IPS-18a (cell line): Measurements from ENCODE around the gene BMP8A.
"Not testable (repeated sequence)": the region's sequence is repeated elsewhere in the genome, so short reads cannot be mapped to it uniquely, and the experiment has no call there.

Experiments
- H3K27ac ChIP-seq: one replicate; pipeline ENCODE4 v1.5.1; 2013; ENCODE audit warnings: low read length
- H3K27me3 ChIP-seq: one replicate; pipeline ENCODE4 v1.6.1; 2013; ENCODE audit warnings: mild to moderate bottlenecking, low read length; ENCODE audit not compliant: control insufficient read depth, insufficient read depth
- H3K36me3 ChIP-seq: one replicate; pipeline ENCODE4 v1.6.1; 2013; ENCODE audit warnings: low read depth, low read length; ENCODE audit not compliant: control insufficient read depth
- H3K4me1 ChIP-seq: one replicate; pipeline ENCODE4 v1.6.1; 2013; ENCODE audit warnings: low read depth, low read length; ENCODE audit not compliant: control insufficient read depth
- H3K4me3 ChIP-seq: one replicate; pipeline ENCODE4 v1.5.1; 2013; ENCODE audit warnings: low read length
- H3K9ac ChIP-seq: one replicate; pipeline ENCODE4 v1.6.1; 2013; ENCODE audit warnings: mild to moderate bottlenecking, low read length, moderate library complexity
- H3K9me3 ChIP-seq: one replicate; pipeline ENCODE4 v1.6.1; 2013; ENCODE audit warnings: low read depth, low read length; ENCODE audit not compliant: control insufficient read depth

BMP8A gene

DNA sequence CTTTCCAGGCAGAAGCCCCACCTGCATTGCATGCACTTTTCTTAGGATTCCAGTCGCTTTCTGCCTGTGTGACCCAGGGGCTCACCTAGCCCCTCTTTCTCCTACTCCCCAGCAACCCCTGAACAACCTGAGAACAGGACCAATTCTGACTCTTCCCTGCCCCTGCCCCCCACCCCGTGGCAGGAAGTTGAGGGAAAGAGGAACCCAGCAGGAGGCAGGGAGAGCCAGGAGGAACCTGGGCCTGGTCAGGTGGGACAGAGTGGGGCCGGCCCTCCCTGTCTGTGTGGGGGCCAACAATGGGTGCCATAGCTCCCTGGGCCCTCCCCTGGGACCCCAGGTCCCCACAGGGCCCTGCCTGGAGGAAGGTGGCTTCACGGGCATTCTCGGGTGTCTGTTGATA lies 6.1 kb downstream of the BMP8A start:
- Histone ChIP-seq H3K9ac (no peak overlapping the region), H3K9me3 (no peaks in the 10 kb centered on the region), H3K4me3 (no peak overlapping the region), H3K27ac (no peak overlapping the region), H3K36me3 (no peaks in the 10 kb centered on the region), H3K4me1 (no peaks in the 10 kb centered on the region), H3K27me3 (peaks cover 21% of the 10 kb centered on the region)

DNA sequence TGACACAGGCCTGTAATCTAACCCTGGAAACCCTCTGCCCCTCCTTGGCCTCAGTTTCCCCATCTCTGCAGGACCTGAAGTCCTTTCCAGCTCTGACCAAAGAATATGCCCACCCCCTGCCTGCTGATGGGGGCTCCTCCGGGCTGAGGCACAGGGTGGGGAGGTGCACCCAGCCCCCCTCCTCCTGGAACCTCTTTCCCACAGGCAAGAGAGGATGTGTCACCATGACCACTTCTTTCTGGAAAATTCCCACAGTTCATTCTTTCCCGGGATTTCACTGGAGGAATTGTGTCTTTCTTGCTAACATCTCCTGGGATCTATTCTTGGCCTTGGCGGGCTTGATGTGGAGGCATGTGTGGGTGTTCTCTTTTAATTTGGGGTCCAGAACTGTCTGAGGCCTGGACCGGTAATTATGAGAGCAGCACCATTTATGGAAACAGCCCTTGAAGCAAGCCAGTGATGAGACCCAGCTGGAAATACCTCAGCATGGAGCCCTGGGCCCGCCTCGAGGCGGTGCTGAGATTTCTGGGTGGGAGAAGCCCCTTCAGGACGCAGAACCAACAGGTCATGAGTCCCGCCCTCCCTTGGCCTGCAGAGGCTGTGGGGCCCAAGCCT lies 6.8 kb downstream of the BMP8A start:
- peaks cover 15% of the 10 kb centered on the region for H3K27me3 ChIP-seq
- not testable (repeated sequence) for H3K4me1 ChIP-seq, H3K27ac ChIP-seq, H3K36me3 ChIP-seq, H3K4me3 ChIP-seq, H3K9me3 ChIP-seq, H3K9ac ChIP-seq

DNA sequence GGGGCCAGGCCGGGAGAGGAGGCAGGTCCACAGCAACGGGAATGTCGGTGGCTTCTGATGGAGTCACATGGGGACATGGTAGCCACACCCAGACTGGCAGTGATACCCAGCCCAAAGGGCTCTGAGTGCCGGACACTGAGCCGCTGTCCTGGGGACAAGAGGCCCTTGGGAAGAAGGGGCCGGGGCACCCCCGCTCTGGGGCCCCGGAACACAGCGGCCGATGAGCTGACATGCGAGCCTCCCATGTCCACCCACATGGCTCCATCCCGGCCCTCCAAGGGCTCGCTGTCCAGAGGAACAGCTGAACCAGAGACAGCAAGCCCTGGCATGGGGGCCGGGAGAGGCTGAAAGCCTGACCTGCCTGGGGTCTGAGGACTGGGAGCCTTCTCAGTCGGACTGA lies 7.4 kb downstream of the BMP8A start:
- not testable (repeated sequence) for H3K9me3 ChIP-seq, H3K4me3 ChIP-seq, H3K9ac ChIP-seq, H3K4me1 ChIP-seq, H3K27me3 ChIP-seq, H3K36me3 ChIP-seq, H3K27ac ChIP-seq

DNA sequence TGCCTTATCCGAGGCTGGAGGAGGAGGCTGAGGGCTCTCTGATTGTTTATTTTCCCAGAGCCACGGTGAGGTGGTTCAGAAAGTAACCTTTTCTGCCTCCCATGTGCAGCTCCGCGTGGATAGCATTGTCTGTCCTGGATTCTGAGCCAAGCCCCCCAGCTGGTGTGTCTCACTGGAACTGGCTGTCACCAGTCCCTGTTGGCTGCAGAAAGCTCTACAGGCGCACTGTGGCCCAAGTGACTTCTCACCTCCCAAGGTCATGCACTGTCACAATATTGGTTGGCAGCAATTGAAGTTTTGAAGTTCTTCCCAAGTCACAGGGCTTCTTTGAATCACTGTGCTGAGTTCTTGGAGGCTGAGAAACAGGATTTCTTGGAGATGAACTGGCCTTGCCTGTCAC lies 8.2 kb downstream of the BMP8A start:
- H3K9ac ChIP-seq: no peak overlapping the region
- no peak overlapping the region for H3K4me3 ChIP-seq
- no peak overlapping the region for H3K27ac ChIP-seq
- no peaks in the 10 kb centered on the region for H3K36me3 ChIP-seq
- no peaks in the 10 kb centered on the region for H3K4me1 ChIP-seq
- peaks cover under 1% of the 10 kb centered on the region for H3K27me3 ChIP-seq
- H3K9me3 ChIP-seq: no peaks in the 10 kb centered on the region

DNA sequence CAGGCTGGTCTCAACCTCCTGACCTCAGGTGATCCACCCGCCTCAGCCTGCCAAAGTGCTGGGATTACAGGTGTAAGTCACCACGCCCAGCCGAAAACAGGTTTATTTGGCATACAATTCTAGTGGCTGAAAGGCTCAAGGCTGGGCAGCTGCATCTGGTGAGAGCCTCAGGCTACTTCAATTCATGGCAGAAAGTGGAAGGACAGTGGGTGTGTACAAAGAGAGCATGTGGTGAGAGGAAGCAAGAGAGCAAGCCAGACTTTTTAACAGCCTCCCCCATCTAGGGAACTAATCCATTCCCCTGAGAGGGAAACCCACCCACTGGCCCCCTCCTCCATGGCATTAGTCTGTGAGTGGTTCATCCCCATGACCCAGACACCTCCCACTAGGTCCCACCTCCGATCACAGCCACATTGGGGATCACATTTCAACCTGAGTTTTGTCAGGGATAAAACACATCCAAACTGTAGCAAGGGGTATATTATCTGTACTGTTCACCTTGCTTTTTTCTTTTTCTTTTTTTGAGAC lies 9.5 kb downstream of the BMP8A start:
- Histone ChIP-seq H3K9me3 (no peaks in the 10 kb centered on the region), H3K9ac (no peak overlapping the region), H3K4me3 (no peak overlapping the region), H3K36me3 (no peaks in the 10 kb centered on the region), H3K4me1 (no peaks in the 10 kb centered on the region), H3K27me3 (no peaks in the 10 kb centered on the region), H3K27ac (no peak overlapping the region)

DNA sequence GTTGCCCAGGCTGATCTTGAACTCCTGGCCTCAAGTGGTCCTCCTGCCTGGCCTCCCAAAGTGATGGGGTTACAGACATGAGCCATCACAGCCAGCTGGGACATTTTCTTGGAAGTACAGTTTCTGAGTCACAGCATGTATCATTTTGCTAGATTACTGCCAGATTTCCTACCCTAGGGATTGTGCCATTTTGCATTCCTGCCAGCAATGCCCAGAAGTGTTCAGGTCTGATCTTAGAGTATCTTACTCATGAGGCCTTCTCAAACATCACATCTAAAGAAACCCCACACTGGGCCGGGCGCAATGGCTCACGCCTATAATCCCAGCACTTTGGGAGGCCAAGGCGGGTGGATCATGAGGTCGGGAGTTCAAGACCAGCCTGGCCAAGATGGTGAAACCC lies 10.2 kb downstream of the BMP8A start:
- no peaks in the 10 kb centered on the region for H3K9me3 ChIP-seq
- no peaks in the 10 kb centered on the region for H3K27me3 ChIP-seq
- no peak overlapping the region for H3K27ac ChIP-seq
- no peak overlapping the region for H3K4me3 ChIP-seq
- H3K4me1 ChIP-seq: no peaks in the 10 kb centered on the region
- H3K36me3 ChIP-seq: no peaks in the 10 kb centered on the region
- H3K9ac ChIP-seq: no peak overlapping the region

DNA sequence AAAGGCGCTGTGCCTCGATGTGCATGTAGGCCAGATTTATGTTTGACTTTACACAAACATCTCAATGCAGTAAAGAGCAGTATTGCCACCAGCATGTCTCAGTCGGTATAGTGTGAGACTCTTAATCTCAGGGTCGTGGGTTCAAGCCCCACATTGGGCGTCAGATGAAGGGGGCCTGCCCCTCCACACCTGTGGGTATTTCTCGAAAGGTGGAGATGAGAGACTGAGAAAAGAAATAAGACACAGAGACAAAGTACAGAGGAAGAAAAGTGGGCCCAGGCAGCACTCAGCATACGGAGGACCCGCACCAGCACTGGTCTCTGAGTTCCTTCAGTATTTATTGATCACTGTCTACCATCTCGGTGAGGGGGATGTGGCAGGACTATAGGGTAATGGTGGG lies 13.0 kb downstream of the BMP8A start:
- H3K4me1 ChIP-seq, H3K27me3 ChIP-seq, H3K9me3 ChIP-seq, H3K9ac ChIP-seq, H3K27ac ChIP-seq, H3K4me3 ChIP-seq, H3K36me3 ChIP-seq: not testable (repeated sequence)

DNA sequence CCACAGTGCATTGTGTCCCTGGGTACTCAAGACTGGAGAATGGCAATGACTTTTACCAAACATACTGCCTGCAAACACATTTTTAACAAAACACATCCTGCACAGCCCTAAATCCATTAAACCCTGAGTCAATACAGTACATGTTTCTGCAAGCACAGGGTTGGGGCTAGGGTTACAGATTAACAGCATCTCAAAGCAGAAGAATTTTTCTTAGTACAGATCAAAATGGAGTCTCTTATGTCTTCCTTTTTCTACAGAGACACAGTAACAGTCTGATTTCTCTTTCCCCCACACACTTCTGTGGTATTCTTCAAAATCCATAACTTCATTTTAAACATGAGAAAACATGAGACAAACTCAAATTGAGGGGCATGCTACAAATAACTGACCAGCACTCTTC lies 13.9 kb downstream of the BMP8A start:
- peaks cover 6% of the 10 kb centered on the region for H3K27me3 ChIP-seq
- H3K4me1 ChIP-seq: peaks cover 3% of the 10 kb centered on the region

DNA sequence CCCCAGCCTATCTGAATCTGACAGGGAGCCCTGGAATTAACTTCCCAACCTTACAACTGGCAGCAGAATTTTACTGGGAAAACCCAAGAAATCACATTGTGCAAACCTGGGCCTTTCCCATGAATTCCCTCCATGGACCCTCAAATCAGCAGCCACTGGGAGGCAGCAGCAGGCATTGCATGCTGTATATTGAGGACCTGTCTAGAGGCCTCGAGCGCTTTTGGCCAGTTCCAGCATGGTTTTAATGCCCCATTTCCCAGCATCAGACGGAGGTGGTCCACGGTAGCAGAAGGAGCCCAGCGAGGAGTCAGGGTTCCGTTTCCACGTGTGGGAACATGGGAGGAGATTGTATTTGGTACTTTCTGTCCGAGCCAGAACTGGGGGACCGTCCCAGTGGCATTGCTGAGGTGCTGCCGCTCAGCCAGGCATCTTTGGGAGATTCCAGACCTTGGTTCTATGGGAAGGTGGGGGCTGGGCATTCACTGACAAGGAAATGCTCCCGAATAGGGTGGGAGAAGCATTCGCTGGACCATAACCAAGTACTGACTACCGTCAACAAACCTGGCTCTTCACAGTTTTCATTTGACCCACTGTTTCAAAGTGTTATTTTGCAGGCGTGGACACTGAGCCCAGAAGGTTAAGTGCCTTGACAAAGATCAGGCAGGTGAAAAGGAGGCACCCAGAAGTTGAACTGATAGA lies 15.9 kb downstream of the BMP8A start:
- no peak overlapping the region for H3K9ac ChIP-seq
- no peak overlapping the region for H3K4me3 ChIP-seq
- peaks cover 6% of the 10 kb centered on the region for H3K27me3 ChIP-seq
- peaks cover 3% of the 10 kb centered on the region for H3K4me1 ChIP-seq
- H3K36me3 ChIP-seq: no peaks in the 10 kb centered on the region
- H3K9me3 ChIP-seq: no peaks in the 10 kb centered on the region
- H3K27ac ChIP-seq: no peak overlapping the region

More for the DNA sequence above, 13.9 kb downstream of the BMP8A start:
- H3K9me3 ChIP-seq: no peaks in the 10 kb centered on the region
- no peaks in the 10 kb centered on the region for H3K36me3 ChIP-seq
- no peak overlapping the region for H3K9ac ChIP-seq
- no peak overlapping the region for H3K4me3 ChIP-seq
- H3K27ac ChIP-seq: no peak overlapping the region

DNA sequence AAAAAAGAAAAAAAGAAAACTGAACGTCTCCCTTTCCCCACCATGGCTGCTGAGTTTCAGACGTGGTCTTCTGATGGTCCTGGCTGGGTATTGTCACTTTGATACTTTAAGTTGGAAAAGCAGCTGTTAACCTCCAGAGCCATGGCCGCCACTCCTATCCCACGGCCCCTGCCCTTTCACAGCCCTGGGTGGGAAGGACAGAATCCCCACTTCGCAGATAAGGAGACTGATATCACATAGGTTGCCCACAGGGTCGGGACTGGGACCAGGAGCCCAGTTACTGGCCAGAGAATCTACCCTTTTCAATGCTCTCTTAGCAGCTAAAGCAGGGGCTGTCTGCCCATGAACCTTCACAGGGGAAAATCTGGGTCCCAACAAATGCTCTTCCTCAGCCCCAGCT lies 16.8 kb downstream of the BMP8A start:
- no peak overlapping the region for H3K9ac ChIP-seq
- peaks cover 3% of the 10 kb centered on the region for H3K4me1 ChIP-seq
- no peak overlapping the region for H3K4me3 ChIP-seq
- peaks cover 6% of the 10 kb centered on the region for H3K27me3 ChIP-seq
- no peaks in the 10 kb centered on the region for H3K9me3 ChIP-seq
- no peak overlapping the region for H3K27ac ChIP-seq
- H3K36me3 ChIP-seq: no peaks in the 10 kb centered on the region

DNA sequence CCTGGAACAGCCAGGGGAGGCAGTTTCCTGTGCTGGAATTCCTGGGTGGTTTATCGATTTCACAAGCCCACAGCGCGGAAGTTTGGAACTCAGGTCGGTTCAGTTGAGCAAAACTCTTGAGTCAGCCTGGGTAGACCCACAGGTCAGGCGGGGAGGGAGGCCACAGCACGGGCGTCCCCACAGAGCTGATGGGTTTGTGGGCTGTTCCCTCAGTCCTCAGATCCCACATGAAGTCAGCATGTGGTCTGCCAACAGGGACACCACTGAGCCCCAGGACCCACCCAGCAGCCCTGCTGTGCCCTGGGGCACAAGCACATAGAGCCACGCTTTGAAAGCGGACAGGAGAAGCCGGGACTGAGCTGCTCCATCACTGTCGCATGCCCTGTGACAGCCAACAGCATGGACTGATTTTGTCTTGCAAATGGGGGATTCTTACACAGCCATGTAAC lies 17.4 kb downstream of the BMP8A start:
- Histone ChIP-seq H3K4me3 (no peak overlapping the region), H3K27ac (no peak overlapping the region), H3K9ac (no peak overlapping the region), H3K4me1 (peaks cover 3% of the 10 kb centered on the region), H3K27me3 (peaks cover 12% of the 10 kb centered on the region), H3K9me3 (no peaks in the 10 kb centered on the region), H3K36me3 (no peaks in the 10 kb centered on the region)
